ENCODE measurements around the gene FRS3.

The FRS3 gene

DNA sequence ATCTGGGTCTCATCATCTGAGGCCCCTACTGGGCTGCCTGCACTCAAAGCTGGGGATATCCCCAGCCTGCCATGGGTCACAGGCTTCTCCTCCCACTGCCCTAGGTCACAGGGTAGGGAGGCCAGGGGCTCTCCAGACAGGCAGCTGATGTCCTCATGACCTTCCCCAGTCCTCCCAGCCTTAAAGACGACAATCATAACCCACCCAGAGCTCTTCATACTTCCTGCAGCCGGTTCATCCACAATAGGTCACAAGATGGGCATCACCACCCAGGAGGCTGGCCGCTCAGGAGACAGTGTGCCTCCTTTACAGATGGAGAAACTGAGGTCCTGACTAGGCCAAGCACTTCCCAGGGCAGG is 59.5 kb downstream of the FRS3 start:
- Histone ChIP-seq H3K36me3 (ENCODE audit: insufficient read depth, low read length) (no peaks in the 10 kb centered on the region), H2AFZ (ENCODE audit: low read depth, low read length) (no peak overlapping the region), H3K4me1 (ENCODE audit: insufficient read depth, low read length) (no peaks in the 10 kb centered on the region), H3K9me3 (ENCODE audit: low read length) (no peaks in the 10 kb centered on the region), H3K4me3 (ENCODE audit: low read length) (no peak overlapping the region), H3K27me3 (ENCODE audit: insufficient read depth, low read length) (no peaks in the 10 kb centered on the region)

All from neuron (in vitro differentiated cells).